AG10803 (cell line): ENCODE results near the gene THSD4.

ENCODE experiments used
- DNase-seq: peaks from one replicate; pipeline ENCODE4 v3.0.0; 2010; ENCODE audit warnings: low read depth
- H3K4me3 ChIP-seq: 2 replicates; pipeline ENCODE4 v1.5.1; 2011; ENCODE audit warnings: mild to moderate bottlenecking, low read length, control low read depth
- CTCF ChIP-seq: conservative IDR thresholded peaks from 2 replicates; pipeline ENCODE4 v1.5.1; 2011; ENCODE audit warnings: mild to moderate bottlenecking, low read length, control low read depth, inconsistent platforms

The THSD4 gene

GRCh38 chr15:71323584-71323983 is 208.3 kb downstream of the THSD4 start:
- no peak overlapping the region for H3K4me3 ChIP-seq
- no peak for DNase-seq
- TF ChIP-seq CTCF = no peak

GRCh38 chr15:71325481-71325880 is 210.2 kb downstream of the THSD4 start:
- no peak for TF ChIP-seq CTCF
- no peak overlapping the region for H3K4me3 ChIP-seq
- DNase-seq = peak; percentile 58

GRCh38 chr15:71328453-71328852 is 213.2 kb downstream of the THSD4 start:
- TF ChIP-seq CTCF = no peak
- H3K4me3 ChIP-seq = no peak overlapping the region
- no peak for DNase-seq

- no peak for DNase-seq
- no peak for TF ChIP-seq CTCF
- H3K4me3 ChIP-seq = no peak overlapping the region
These were observed 213.8 kb downstream of the THSD4 start for GRCh38 chr15:71329041-71329440.

GRCh38 chr15:71329497-71330260 is 214.4 kb downstream of the THSD4 start:
- no peak overlapping the region for H3K4me3 ChIP-seq
- no peak for TF ChIP-seq CTCF
- DNase-seq = peak; percentile 36

- H3K4me3 ChIP-seq = no peak overlapping the region
- TF ChIP-seq CTCF = no peak
- DNase-seq = no peak
These were observed 215.4 kb downstream of the THSD4 start for GRCh38 chr15:71330638-71331162.

- no peak for TF ChIP-seq CTCF
- H3K4me3 ChIP-seq = no peak overlapping the region
- DNase-seq = no peak
These were observed 215.9 kb downstream of the THSD4 start for GRCh38 chr15:71331173-71331572.
